Endothelial cell of hepatic sinusoid (primary cell): ENCODE results near the gene ZC3H12D.

Source experiments
- in situ Hi-C: cut with HindIII; loops from 2 replicates; pipeline ENCODE4 v1.10.0; 2017; ENCODE audit warnings: low sequenced_read_pairs

Gene ZC3H12D

DNA sequence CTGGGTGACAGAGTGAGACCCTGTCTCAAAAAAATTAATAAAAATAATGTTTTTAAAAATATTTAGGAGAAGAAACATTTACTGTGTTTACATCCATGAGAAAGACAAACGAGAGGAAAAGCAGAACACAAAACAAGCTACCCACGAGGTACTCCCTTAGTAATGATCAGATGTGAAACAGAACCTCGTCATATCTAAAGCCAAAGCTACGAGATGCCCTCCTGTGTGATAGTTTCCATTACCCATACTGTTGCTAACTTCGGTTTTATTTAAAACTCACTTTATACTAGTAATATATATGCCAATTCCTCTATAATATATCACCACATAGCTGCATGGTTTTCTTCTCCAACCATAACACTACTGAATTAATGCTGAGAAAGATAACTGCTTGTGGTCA is 63.7 kb downstream of the ZC3H12D start:
- in situ Hi-C loops: loop anchor here (25.0 kb wide), 1 partner anchor 259 kb away; no protein-coding TSS in a partner anchor

DNA sequence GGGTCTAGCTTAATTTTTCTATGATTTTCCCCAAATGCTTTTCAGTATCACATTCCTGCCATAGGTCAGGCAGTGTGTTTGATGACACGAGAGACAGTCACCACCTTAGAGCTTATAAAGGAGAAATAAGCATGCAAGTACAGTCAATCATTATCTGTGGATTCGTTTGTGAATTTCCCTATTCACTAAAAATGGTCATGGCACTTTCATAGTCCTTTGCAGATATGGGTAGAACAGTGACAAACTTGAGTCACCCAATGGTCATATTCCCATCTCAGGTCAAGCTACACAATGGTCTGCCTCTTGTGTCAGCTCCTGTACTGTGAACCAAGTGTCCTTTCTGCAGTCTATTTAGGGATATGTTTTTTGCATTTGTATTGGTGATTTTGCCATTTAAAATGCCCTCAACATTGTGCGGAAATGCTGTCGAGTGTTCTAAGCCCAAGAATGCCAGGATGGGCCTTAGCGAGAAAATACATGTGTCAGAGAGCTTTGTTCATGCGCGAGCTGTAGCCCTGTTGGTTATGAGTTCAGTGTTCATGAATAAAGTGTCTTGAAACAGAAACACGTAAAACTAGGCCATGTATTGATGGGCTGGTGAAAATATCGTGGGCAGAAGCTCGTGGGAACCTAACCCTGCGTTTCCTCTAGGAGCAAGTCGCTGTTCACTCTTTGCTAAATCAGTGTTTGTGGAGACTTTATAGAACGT is 65.0 kb downstream of the ZC3H12D start:
- in situ Hi-C loops: loop anchor here (25.0 kb wide), 1 partner anchor 258 kb away; no protein-coding TSS in a partner anchor

DNA sequence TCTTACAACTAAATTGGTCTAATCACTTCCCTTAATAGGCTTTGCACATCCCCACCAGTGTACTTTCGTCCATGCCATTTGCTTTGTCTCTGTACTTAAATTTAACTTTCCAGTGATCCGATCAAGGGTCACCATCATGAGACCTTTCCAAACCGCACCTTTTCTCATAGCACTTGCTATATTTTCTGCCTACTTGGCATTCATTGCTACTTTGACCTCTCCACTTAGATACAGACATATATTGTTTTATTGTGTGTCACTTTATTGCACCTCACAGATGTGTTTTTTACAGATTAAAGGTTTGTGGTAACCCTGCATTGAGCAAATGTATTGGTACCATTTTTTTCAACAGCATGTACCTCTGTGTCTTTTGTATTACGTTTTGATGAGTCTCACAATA is 70.0 kb downstream of the ZC3H12D start:
- in situ Hi-C loops: loop anchor here (25.0 kb wide), 1 partner anchor 253 kb away; no protein-coding TSS in a partner anchor

DNA sequence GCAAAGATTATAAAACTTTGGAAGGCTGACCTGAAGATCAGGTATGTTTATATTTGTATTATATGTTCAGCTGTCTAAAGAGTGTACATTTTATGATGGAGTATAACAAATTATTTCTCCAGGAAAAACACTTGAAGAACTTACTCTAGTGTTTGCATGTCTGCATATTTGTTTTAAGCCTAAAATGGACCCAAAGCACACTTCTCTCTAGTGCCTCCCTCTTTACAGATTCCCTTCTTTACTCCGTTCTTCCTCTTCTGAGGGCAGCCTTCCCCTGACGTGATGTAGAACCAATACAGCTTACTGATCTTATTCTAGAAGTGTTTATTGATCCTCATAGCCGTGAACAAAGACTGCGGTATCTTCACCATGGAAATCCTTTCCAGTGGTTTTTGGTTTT is 70.8 kb downstream of the ZC3H12D start:
- in situ Hi-C loops: loop anchor here (25.0 kb wide), 1 partner anchor 252 kb away; no protein-coding TSS in a partner anchor

DNA sequence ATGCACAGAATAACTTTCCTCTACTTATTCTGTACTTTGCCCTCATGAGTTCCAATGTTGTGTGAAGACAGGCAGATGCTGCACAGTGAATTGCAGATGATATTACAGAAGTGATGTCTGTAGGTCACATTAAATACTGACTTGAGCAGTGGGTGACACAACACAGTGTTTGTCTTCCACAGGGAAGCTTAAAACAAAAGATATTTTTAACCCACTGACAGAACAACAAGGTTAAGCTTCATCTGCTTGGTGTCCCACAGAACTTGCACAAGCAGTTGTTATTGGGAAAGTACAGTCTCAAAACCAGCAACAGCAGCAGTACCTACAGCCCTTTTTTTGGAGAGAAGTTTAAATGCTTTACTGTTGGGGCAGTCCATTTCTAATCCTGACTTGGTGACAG is 74.3 kb downstream of the ZC3H12D start:
- in situ Hi-C loops: loop anchor here (25.0 kb wide), 1 partner anchor 248 kb away; no protein-coding TSS in a partner anchor

DNA sequence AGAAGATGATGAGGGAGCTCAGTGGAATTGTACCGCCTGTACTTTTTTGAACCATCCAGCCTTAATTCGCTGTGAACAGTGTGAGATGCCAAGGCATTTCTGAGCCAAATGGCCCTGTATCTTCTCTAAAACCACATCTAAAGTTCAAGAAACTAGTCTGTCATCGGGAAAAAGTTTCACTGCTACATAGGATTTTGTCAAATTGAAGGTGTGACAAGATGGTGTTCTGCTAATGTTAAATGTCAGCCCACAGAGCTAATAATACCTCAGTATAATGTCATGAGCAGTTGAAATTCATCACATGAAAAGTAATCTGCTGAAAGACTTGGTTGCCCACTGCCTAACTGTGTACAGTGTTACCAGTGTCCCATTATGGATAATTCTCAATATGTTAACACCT is 75.2 kb downstream of the ZC3H12D start:
- in situ Hi-C loops: loop anchor here (25.0 kb wide), 1 partner anchor 247 kb away; no protein-coding TSS in a partner anchor

DNA sequence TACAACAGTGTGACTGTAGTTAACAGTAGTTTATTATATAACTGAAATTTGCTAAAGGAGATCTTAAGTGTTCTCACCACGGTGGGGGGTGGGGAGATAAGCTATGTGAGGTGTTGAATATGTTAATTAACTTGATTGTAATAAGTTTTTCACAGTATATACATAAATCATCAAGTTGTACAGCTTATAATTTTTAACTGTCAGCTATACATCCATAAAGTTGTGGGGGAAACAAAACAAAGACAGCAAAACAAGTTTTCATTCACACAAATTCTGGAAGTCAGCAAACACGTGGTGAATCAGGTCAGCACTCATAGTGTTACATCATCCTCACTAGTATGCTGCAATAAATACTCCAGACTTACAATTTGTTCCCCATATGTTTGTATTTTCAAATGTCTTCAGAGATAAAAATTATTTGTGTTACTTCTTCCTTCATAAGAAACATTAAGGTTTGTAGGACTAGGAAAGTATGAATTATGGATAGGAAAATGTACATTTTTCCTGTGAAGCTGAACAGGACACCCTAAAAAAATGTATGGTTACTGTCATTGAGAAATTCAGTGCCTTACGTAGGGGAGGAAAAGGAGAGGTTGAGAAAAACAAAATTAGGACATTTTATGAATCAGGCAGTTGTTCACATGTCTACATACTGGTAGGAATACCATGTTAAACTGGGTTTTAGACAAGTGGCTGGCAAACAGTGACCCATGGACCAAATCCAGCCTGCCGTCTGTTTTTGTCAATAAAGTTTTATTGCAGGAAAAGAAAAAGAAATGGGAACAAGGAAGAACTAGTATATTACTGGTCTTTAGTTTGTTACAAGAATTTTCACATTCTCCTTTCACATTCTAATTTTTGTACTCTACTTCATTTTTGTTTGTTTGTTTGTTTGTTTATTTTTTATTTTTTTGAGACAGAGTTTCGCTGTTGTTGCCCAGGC is 78.7 kb downstream of the ZC3H12D start:
- in situ Hi-C loops: loop anchor here (25.0 kb wide), 1 partner anchor 244 kb away; no protein-coding TSS in a partner anchor

DNA sequence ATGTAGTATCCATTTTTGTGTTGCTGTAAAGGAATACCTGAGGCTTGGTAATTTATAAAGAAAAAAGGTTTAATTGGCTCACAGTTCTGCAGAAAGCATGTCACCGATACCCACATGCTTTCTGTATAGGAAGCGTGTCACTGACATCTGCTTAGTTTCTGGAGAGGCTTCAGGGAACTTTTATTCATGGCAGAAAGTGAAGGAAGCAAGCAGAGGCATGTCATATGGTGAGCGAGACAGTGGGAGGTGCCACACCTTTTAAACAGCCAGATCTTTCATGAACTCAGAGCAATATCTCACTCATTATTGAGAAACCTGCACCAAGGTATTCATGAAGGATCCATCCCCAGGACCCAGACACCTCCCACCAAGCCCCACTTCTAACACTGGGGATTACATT is 81.3 kb downstream of the ZC3H12D start:
- in situ Hi-C loops: loop anchor here (25.0 kb wide), 1 partner anchor 241 kb away; no protein-coding TSS in a partner anchor

DNA sequence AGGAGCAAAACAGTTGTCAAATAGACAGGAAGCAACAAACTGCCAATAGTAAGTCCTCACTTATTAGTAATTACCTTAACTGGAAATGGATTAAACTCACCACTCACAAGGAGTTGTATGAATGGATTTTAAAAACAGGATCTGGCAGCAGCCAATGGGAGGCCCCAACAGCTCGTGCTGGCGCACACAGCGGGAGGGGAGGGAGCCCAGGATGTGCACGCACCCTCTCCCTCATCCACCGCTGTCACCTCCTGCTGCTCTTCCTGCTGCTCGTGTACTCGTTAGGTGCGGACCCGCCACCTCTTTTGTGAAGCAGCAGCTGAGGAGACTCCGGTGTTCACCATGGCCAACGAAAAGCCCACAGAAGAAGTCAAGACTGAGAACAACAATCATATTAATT is 84.8 kb downstream of the ZC3H12D start, which contains the start of gene SUMO4:
Gene SUMO4, plus strand, starts transcription at position 213 of the 400 bp plus-strand sequence. Its CDS starts 130 bp downstream, at position 343.
- in situ Hi-C loops: loop anchor here (25.0 kb wide), 1 partner anchor 238 kb away; no protein-coding TSS in a partner anchor

DNA sequence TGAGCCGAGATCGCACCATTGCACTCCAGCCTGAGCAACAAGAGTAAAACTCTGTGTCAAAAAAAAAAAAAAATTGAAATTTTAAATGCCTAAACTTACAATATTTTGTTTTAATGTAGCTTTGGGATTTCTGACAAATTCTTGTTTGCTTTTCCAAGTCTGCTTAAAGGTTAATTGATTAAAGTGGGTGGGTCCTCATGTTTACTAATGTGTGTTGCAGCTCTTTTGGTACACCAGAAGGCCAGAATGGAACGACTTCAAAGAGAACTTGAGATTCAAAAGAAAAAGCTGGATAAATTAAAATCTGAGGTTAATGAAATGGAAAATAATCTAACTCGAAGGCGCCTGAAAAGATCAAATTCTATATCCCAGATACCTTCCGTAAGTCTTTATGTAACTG is 87.4 kb downstream of the ZC3H12D start:
- in situ Hi-C loops: no loop called here
